Natural killer cell (primary cell): ENCODE results near the gene INKA2. TPM values are rescaled to one million over a fixed set of nuclear protein-coding genes. Genes with fewer than 3 reads are reported as not detected.

Experiments
- ATAC-seq, 3 donors: fragments of 150-1000 bp in 2 of 3; fragments of 200-7000 bp in 1 of 3; cut with Tn5 transposase; 1 replicate in 1 of 3; 2 replicates in 2 of 3; pipeline ENCODE4 v1.10.0; 2021; ENCODE audit warnings: mild to moderate bottlenecking in 2 of 3, moderate library complexity in 2 of 3
- DNase-seq, 2 donors: peaks; one replicate each; pipeline versions ENCODE4 v3.0.0 to v3.0.0-alpha.2; 2013 to 2021; ENCODE audit warnings: mixed read lengths in 1 of 2
- H3K27ac ChIP-seq: one replicate; pipeline ENCODE4 v1.5.1; 2013; ENCODE audit warnings: mild to moderate bottlenecking, low read length
- H3K27me3 ChIP-seq: one replicate; pipeline ENCODE4 v1.6.1; 2013; ENCODE audit warnings: low read length; ENCODE audit not compliant: control insufficient read depth, insufficient read depth
- H3K36me3 ChIP-seq: one replicate; pipeline ENCODE4 v1.6.1; 2013; ENCODE audit warnings: low read length; ENCODE audit not compliant: control insufficient read depth, insufficient read depth
- H3K4me1 ChIP-seq: one replicate; pipeline ENCODE4 v1.6.1; 2013; ENCODE audit warnings: low read length; ENCODE audit not compliant: control insufficient read depth, insufficient read depth
- H3K4me3 ChIP-seq: one replicate; pipeline ENCODE4 v1.5.1; 2013; ENCODE audit warnings: low read length
- H3K9me3 ChIP-seq: one replicate; pipeline ENCODE4 v1.6.1; 2013; ENCODE audit warnings: low read length; ENCODE audit not compliant: control insufficient read depth, insufficient read depth
- H3K27ac Mint-ChIP-seq, 2 donors: one replicate each; pipeline ENCODE4 v1.8.0; 2022; ENCODE audit warnings: mild to moderate bottlenecking in 2 of 2, mixed read lengths in 2 of 2, moderate library complexity in 1 of 2
- H3K27me3 Mint-ChIP-seq, 2 donors: one replicate each; pipeline ENCODE4 v1.8.0; 2022; ENCODE audit warnings: low read depth in 2 of 2, mixed read lengths in 2 of 2
- H3K36me3 Mint-ChIP-seq: one replicate; pipeline ENCODE4 v1.8.0; 2022; ENCODE audit warnings: mixed read lengths
- H3K4me1 Mint-ChIP-seq, 2 donors: one replicate each; pipeline ENCODE4 v1.8.0; 2022; ENCODE audit warnings: mixed read lengths in 2 of 2
- H3K4me3 Mint-ChIP-seq: one replicate; pipeline ENCODE4 v1.8.0; 2022; ENCODE audit warnings: mild to moderate bottlenecking, moderate library complexity, mixed read lengths
- H3K9me3 Mint-ChIP-seq, 2 donors: one replicate each; pipeline ENCODE4 v1.8.0; 2022; ENCODE audit warnings: mixed read lengths in 2 of 2
- WGBS: methylation state at CpG from one replicate; pipeline ENCODE4 v1.1.7; 2013; ENCODE audit warnings: missing lambda C conversion rate; ENCODE audit not compliant: insufficient coverage; 5-methylcytosine and 5-hydroxymethylcytosine counted together
- intact Hi-C: fragments of 100-400 bp; cut with micrococcal nuclease; formaldehyde crosslinking; loops from one replicate; pipeline ENCODE4 v1.14.2; 2022
- total RNA-seq, 4 donors: library from RNA; stranded (reverse); fragments of 120-200 nt in 1 of 4; gene quantifications; one replicate each; pipeline versions ENCODE4 v1.2.3 to v1.2.4, GENCODE V29; 2013 to 2022
- TF ChIP-seq, protein P1 (sequence below): fragments of 200-600 bp; IDR thresholded peaks from one replicate; pipeline ENCODE4 v1.8.0; 2022; ENCODE audit warnings: antibody characterized with exemption

Gene INKA2
- total RNA-seq, 3 donors from 2014 or later (not counting 1 experiment from before 2014, with no cell fraction given), result 0.48 to 2.6 (median 1.4) TPM

DNA sequence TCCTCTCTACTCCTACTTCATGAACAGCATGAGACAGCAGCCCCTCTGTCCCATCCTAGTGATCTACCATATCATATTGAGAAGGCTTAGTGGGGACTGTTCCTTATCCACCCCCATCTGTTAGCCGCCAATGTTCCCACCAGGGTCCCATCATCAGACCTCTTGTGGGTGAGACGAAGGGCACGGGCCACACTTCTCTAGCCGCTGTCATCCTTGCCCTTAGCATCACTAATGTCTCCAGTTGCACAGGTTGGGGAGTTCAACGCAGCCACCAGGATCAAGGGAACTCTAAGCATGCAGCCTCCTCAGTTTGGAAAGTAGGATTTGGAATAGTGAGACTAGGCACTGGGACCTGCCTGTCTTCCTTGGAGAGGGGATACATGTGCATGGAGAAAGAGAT is 20.1 kb downstream of the INKA2 start:
- H3K4me3 ChIP-seq, result no peak overlapping the region

DNA sequence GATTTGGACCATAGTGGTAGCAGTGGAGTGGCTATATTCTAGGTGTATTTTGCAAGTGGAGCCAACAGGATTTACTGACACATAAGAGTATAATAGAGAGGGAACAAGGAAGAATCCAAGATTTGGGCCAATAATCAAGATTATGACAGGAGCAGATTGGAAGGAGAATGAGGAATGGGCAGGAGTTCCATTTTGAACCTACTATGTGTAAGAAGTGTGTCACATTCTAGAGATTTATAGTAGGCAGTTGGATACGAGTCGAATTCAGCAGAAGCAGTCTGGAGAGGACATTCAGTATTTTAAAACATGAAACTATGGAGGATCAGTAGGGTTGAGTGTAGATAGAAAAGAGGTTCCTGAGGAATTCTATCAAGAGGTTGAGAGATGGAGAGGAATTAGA is 21.7 kb downstream of the INKA2 start:
- H3K36me3 ChIP-seq, result peaks cover 16% of the 10 kb centered on the region
- no peak overlapping the region for H3K27ac ChIP-seq
- H3K4me1 Mint-ChIP-seq, result peaks cover 6 to 15% of the 10 kb centered on the region in 2 donors
- H3K9me3 ChIP-seq, result no peaks in the 10 kb centered on the region
- H3K27me3 Mint-ChIP-seq, result no peaks in the 10 kb centered on the region
- H3K4me1 ChIP-seq, result no peaks in the 10 kb centered on the region
- H3K4me3 ChIP-seq, result no peak overlapping the region
- H3K27ac Mint-ChIP-seq, result peak overlapping the region in 1 of 2 donors; percentile 7
- H3K9me3 Mint-ChIP-seq, result no peaks in the 10 kb centered on the region
- H3K4me3 Mint-ChIP-seq, result no peak overlapping the region
- TF ChIP-seq, protein P1, sequence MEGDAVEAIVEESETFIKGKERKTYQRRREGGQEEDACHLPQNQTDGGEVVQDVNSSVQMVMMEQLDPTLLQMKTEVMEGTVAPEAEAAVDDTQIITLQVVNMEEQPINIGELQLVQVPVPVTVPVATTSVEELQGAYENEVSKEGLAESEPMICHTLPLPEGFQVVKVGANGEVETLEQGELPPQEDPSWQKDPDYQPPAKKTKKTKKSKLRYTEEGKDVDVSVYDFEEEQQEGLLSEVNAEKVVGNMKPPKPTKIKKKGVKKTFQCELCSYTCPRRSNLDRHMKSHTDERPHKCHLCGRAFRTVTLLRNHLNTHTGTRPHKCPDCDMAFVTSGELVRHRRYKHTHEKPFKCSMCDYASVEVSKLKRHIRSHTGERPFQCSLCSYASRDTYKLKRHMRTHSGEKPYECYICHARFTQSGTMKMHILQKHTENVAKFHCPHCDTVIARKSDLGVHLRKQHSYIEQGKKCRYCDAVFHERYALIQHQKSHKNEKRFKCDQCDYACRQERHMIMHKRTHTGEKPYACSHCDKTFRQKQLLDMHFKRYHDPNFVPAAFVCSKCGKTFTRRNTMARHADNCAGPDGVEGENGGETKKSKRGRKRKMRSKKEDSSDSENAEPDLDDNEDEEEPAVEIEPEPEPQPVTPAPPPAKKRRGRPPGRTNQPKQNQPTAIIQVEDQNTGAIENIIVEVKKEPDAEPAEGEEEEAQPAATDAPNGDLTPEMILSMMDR, result no peak
- no peaks in the 10 kb centered on the region for H3K36me3 Mint-ChIP-seq
- no peaks in the 10 kb centered on the region for H3K27me3 ChIP-seq
- ATAC-seq, result no peak
- no peak for DNase-seq
- intact Hi-C loops, result no loop called here
- 100% methylated on average over 2 of the region's 2 CpGs for WGBS

More for the DNA sequence above, 20.1 kb downstream of the INKA2 start:
- no peaks in the 10 kb centered on the region for H3K27me3 ChIP-seq
- peaks cover 12% of the 10 kb centered on the region for H3K36me3 ChIP-seq
- Mint-ChIP-seq H3K4me3 (no peak overlapping the region), H3K27ac (peak overlapping the region in 1 of 2 donors; percentile 1), H3K36me3 (no peaks in the 10 kb centered on the region), H3K4me1 (peaks cover 6 to 25% of the 10 kb centered on the region in 2 donors), H3K9me3 (no peaks in the 10 kb centered on the region), H3K27me3 (no peaks in the 10 kb centered on the region)
- no peak for ATAC-seq
- H3K4me1 ChIP-seq, result no peaks in the 10 kb centered on the region
- no peaks in the 10 kb centered on the region for H3K9me3 ChIP-seq
- intact Hi-C loops, result no loop called here
- 97% methylated on average over 5 of the region's 5 CpGs for WGBS
- H3K27ac ChIP-seq, result no peak overlapping the region
- no peak for DNase-seq
- TF ChIP-seq, protein P1, result no peak

DNA sequence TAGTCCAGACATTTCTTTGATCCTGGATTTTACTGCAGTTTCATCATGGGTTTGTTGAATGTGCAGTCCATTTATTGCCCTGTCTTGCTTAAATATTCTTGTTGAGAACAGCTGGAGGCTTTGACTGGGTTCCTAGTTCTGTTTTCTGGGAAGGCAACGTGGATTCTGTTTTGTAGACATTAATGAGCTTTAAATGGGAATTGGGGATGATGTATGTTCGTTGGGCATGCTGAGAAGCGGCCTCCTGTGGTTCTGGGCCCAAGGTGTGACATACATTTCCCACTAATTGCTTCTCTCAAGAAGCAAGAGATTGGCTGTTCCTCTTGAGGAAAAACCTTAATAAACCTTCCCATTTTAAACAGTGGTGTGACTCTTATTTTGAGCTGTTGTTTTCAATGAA is 22.9 kb downstream of the INKA2 start:
- Mint-ChIP-seq H3K9me3 (no peaks in the 10 kb centered on the region), H3K36me3 (no peaks in the 10 kb centered on the region), H3K4me1 (peaks cover 6 to 9% of the 10 kb centered on the region in 2 donors), H3K4me3 (no peak overlapping the region), H3K27me3 (no peaks in the 10 kb centered on the region), H3K27ac (no peak overlapping the region)
- TF ChIP-seq, protein P1, result no peak
- Histone ChIP-seq H3K27me3 (no peaks in the 10 kb centered on the region), H3K4me3 (no peak overlapping the region), H3K4me1 (no peaks in the 10 kb centered on the region), H3K27ac (no peak overlapping the region), H3K36me3 (peaks cover 27% of the 10 kb centered on the region), H3K9me3 (no peaks in the 10 kb centered on the region)
- DNase-seq (no peak), ATAC-seq (no peak)
- intact Hi-C loops, result no loop called here
- 100% methylated on average over 1 of the region's 3 CpGs for WGBS

DNA sequence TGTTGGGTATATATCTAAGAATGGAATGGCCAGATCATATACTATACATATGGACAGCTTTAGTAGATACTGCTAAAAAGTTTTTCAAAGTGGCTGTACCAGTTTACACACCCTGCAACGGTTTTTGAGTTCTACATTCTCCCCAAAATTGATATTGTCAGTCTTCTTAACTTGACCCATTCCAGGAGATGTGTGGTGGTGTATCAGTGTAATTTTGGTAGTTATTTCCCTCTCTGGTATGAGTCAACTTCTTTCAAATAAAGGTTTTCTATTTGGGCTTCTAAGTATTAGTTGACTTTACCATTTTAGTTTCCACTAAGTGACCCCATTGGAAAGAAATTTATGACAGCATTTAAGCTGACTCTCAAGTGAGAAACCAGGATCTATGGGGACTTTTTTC is 29.2 kb downstream of the INKA2 start:
- Histone ChIP-seq H3K27me3 (no peaks in the 10 kb centered on the region), H3K36me3 (peaks cover 71% of the 10 kb centered on the region), H3K9me3 (no peaks in the 10 kb centered on the region), H3K27ac (no peak overlapping the region), H3K4me3 (no peak overlapping the region), H3K4me1 (no peaks in the 10 kb centered on the region)
- peak overlapping the region; percentile 54 to 76 for H3K27ac Mint-ChIP-seq
- no peak overlapping the region for H3K4me3 Mint-ChIP-seq
- H3K27me3 Mint-ChIP-seq, result no peaks in the 10 kb centered on the region
- DNase-seq (no peak), ATAC-seq (no peak)
- no peaks in the 10 kb centered on the region for H3K9me3 Mint-ChIP-seq
- peaks cover 0 to 9% of the 10 kb centered on the region in 2 donors for H3K4me1 Mint-ChIP-seq
- H3K36me3 Mint-ChIP-seq, result peaks cover 10% of the 10 kb centered on the region
- intact Hi-C loops, result no loop called here
- no CpG with 5 or more reads among the region's 1 CpG for WGBS
- TF ChIP-seq, protein P1, result no peak
